GM19099 (cell line): ENCODE data around the gene SPRED2.

ENCODE experiments used
- POLR2A ChIP-seq: IDR thresholded peaks from 3 replicates; pipeline ENCODE4 v1.6.1; 2011; ENCODE audit warnings: low read depth; ENCODE audit not compliant: insufficient read length; ENCODE audit errors: extremely low read depth

The SPRED2 gene

DNA sequence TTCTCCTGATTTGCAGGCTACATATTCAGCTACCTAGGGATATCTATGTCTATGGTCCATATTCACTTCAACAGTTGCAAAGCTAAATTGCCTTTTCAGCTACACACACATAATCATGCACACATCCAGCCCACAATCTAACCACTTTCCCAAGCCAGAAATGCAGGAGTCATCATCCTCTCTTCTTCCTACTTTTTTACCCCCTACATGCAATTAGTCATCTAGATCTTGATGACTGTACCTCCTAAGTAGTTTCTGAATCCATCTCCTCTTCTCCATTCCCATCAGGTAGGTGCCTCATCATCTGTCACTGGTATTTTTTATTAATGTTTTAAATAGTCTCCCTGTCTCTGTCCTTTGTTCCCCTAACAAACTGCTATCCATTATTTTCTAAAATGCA, 23.7 kb upstream of the SPRED2 start:
- TF ChIP-seq POLR2A = no peak

DNA sequence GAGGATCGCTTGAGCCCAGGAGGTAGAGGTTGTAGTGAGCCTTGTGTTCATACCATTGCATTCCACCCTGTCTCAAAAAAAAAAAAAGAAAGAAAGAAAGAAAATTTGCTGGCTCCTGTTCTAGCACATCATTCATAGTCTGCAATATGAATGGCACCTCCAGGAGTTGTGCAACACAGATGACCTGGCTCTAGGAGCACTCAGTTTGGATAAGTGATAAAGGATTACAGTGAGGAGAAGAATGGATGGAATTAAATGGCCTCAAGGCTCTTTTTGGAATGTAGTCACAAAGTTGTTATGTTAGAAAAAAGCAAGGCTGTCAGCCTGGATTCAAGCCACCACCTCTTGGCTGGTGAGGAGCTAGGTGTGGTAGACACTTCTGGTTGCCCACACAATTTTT, 21.5 kb upstream of the SPRED2 start:
- no peak for TF ChIP-seq POLR2A

- no peak for TF ChIP-seq POLR2A
These were observed 19.9 kb upstream of the SPRED2 start for GRCh38 chr2:65452150-65452895.

GRCh38 chr2:65450810-65451209, 18.4 kb upstream of the SPRED2 start:
- no peak for TF ChIP-seq POLR2A

DNA sequence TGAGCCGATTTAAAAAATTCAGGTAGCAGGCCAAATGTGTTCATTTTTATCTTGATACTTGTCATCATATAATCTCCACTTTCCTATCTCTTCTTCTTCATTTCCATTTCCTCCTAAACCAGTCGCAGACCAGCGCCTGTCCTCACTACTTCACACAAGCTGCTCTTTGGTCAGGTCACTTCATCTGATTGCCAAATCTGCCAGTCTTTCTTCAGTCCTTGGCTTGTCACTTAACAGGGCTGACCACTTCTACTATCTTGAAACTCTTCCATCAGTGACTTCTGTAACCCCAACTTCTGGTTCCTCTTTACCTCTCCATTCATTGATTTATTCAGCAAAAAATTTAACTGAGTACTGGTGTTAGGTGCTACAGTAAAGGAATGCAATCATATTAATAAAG, 18.0 kb upstream of the SPRED2 start:
- no peak for TF ChIP-seq POLR2A

GRCh38 chr2:65443509-65444186, 11.2 kb upstream of the SPRED2 start:
- TF ChIP-seq POLR2A = no peak

GRCh38 chr2:65442420-65443020, 10.1 kb upstream of the SPRED2 start:
- TF ChIP-seq POLR2A = no peak

DNA sequence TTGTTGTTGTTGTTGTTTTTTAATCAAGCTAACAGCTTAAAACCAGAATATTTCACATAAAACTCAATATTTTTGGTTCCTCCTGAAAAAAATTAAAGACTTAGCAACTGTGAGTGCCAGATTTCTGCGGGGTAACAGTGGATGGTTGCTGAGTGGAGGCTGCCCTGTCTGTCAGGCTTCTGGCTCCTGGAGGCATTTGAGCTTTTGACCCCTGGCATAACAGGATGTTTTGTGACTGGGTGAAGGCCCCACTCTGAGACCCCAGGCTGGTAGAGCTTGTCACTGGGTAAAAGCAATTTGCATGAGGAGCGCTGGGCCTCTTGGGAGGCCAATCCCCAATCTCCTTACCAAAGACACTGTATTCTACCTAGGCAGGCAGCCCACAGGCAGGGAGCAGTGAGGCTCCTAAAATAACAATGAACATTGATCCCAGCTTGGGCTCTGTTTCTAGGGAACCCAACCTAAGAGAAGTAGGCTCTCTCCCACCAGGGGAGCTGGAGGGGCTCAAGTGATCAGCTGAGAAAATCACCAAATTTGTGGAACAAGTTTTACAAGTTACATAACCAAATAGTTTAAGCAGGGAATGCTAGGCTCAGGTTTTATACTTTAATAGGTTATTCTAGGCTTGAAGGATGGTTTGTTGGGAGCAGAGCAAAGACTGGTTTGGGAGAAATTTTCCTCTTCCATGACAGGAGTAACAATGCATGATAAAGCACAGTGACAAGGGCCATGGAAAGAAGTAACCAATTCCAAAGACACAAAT, 5.9 kb upstream of the SPRED2 start:
- no peak for TF ChIP-seq POLR2A

GRCh38 chr2:65437392-65438135, 5.2 kb upstream of the SPRED2 start:
- TF ChIP-seq POLR2A = no peak

- TF ChIP-seq POLR2A = no peak
These were observed 4.4 kb upstream of the SPRED2 start for GRCh38 chr2:65436824-65437221.

DNA sequence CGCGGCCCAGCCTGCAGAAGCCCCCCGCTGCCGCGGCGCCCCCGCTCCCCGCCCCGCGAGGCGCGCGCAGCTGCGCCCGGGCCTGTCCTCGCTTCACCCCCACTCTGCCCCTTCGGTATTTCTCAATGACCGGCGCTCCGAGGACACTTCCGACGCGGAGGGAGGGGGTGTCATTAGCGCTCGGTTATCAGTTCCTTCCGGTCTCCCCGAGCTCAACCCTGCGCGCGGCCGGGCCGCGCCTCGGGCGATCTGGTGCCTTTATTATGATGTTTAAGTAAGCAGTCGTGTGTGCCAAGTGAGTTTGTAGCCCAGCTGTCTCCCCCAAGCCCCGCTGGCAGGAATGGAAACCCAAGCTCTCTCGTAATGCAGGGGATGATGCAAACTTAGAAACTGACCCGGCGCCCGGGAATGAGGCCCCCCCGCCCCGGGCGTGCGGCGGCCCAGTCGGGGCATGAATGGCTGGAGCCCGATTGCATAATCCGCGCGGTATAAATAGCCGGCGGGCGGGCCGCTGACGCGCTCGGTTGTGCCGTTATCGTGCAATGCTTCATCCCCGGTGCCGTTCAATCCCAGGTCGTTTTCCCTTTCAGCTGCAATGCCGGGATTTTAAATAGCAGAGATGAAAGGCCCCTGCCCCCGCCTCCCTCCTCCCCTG, 3.9 kb upstream of the SPRED2 start:
- peak; percentile 19 for TF ChIP-seq POLR2A

DNA sequence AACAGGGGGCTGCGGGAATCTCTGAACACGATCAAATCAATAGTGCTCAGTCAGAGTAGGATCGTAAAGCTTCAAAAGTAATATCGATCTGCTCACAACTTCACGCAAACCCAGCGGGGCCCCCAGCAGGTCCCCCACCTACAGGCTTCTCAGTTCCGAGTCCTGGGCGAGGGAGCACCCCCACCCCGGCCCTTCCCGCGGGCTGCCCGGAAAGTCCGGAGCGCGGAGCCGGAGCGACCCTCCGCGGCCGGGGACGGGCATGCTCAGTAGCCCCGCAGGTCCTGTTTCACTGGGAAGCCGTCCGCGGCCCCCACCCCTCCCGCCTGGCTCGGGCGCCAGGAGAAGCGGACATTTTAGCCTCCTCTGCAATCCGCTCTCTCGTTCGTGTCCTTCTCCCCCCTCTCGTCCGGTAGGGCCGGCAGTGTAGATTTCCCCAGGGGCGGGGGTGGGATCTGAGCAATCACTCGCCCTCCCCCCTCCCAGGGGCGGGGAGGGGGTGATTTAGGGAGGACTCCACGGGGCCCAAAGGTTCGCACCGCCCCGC, 3.3 kb upstream of the SPRED2 start:
- TF ChIP-seq POLR2A = no peak

DNA sequence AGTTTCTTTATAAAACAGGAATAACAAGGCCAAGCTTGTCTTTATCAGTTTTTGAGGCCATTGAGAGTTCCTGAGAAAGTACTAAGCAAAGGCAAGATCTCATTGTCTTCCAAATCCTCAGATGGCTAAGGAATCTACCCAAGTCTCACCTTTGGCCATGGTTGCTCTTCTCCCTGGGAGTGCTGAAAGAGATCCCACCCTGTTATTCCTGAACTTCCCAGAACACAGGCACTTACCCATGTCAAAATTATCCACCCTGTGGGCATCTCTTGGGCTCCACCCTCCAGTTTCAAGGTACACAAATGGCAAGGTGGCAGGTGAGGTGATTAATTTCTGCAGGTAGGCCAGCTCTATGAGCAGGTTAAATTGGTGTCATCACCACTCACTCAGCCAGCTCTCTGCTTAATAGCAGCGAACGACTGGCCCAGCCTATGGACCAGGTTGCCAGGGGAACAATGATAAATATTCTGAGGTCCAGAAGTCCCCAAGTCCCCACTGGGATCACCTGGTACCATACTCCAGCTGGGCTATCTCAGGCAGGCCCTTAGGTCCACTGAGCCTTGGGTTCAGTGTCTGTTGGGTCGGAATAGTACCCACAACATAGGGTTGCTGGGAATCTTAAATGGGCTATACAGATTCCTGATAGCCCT, 2.3 kb upstream of the SPRED2 start:
- TF ChIP-seq POLR2A = no peak
